ENCODE results near the gene TSPAN1.
A peak's percentile ranks its signal among the peaks of the same experiment; 100 is the strongest.

TSPAN1 gene

GRCh38 chr1:46174448-46175231 is at the start of gene TSPAN1:
Gene TSPAN1, plus strand, starts transcription at chr1:46175087. Its CDS starts 6,021 bp downstream, at chr1:46181108.
- no peak for DNase-seq

GRCh38 chr1:46128344-46128743 is 46.5 kb upstream of the TSPAN1 start:
- DNase-seq = no peak

DNA sequence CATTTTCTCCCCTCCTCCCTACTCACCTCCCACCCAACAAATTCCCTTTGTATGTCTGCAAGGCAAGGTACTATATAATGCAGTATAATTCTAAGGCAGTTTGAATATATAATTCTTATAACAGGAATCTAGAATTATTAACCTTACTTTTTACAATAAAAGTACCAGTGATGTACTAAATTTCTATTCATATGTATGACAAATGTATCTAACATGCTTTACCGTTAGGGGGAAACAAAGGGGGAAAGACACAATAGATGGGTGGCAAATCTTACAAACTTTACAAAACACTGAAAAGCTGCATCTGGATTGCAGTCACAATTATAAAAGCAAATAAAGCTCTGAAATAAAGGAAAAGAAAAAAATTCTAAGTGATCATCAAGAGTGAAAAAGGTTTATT is 44.8 kb upstream of the TSPAN1 start:
- DNase-seq = peak; percentile 34

GRCh38 chr1:46130606-46131005 is 44.3 kb upstream of the TSPAN1 start:
- peak; percentile 32 for DNase-seq

DNA sequence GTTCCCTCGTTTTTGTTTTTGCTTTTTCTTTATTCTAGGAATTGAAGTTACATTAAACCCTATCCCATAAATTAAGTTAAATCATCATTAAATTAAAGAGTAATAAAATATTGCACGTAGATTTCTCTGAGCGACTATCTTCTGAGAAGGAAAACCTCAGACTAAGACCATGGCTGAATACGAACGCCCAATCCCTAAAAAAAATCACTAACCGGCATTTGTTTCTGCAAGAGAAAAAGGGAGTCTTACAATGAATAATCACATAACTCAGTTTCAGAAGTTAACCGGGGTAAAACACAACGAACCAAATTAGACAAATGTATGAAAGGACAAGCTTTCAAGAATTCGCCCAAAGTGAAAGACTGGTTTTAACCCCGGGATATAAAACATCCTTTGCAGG is 43.8 kb upstream of the TSPAN1 start:
- no peak for DNase-seq

GRCh38 chr1:46131712-46132528 is 43.0 kb upstream of the TSPAN1 start:
- peak; percentile 68 for DNase-seq

- peak; percentile 99 for DNase-seq
Measured at GRCh38 chr1:46132529-46133180, 42.2 kb upstream of the TSPAN1 start, which contains the start of gene PIK3R3. Gene PIK3R3, minus strand, starts transcription at chr1:46132629. Its CDS starts 677 bp downstream, at chr1:46131952.

DNA sequence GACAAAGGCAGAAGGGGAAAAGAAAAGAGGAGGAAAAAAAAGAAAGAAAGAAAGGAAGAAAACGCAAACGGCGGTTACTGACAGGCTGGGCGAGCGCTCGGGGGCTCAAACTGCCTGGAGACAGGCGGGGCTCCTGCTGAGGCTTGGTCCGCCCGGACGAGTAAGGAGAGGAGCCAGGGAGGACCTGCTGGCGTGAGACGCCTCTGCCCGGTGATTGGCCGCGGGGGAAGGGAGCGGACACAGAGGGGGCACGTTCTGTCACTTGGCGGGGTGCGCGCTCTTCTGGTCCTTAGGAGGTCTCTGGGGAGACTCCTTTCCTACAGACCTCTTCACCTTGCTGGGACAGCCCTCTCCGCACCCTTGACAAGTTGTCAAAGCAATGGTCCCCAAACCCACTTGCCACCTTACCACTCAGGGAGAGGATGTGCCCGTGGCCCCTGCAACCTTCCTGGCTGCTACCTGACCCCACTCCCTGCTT is 41.7 kb upstream of the TSPAN1 start:
- DNase-seq = no peak

DNA sequence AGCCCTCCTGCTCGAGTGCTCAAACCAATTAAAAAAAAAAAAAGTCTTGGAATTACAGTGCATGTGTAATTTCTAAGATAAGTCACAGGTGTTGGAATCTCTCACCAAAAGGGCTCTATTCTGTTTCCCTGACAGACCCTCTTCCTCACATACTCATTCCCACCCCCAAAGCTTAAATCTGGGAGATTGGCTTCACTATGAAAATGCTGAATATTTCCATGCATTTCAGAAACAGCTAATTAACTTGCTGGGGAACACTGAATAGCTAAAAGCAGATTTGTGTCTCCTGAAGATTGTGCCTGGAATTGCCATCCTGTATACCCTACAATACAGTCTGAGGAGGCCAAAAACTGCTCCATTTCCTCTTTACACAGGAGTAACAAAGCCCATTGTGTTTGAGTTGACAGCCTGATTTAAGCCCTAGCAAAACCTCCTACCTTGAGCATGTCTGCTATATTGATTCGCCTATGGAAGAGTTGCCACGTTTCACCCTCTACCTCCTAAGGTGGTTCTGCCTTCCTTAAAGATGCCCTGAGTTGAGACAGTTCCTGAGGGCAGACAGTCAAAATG is 41.0 kb upstream of the TSPAN1 start:
- DNase-seq = peak; percentile 28

- DNase-seq = peak; percentile 86
Measured at GRCh38 chr1:46134660-46135331, 40.1 kb upstream of the TSPAN1 start.

GRCh38 chr1:46136711-46137110 is 38.2 kb upstream of the TSPAN1 start:
- no peak for DNase-seq

- DNase-seq = no peak
Measured at GRCh38 chr1:46137916-46138315, 37.0 kb upstream of the TSPAN1 start.

- DNase-seq = no peak
Measured at GRCh38 chr1:46148318-46148717, 26.6 kb upstream of the TSPAN1 start.

DNA sequence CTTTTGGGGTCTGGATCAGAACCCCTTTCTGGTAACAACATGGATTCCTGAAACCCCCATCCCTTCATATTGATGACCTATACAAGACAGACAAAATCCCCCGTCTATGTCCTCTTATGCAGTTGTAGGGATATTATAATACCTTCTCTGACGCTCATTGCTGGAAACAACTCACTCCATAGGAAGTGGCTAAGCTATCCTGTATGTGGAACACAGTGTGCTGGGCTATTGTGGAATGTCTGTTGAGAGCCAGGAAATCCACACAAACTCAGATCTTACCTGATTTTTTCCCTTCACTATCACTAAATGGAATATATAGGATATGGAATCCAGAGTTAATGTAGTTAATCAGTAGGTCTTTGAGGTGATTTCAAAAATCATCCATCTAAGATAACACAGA is 24.8 kb upstream of the TSPAN1 start:
- DNase-seq = no peak

DNA sequence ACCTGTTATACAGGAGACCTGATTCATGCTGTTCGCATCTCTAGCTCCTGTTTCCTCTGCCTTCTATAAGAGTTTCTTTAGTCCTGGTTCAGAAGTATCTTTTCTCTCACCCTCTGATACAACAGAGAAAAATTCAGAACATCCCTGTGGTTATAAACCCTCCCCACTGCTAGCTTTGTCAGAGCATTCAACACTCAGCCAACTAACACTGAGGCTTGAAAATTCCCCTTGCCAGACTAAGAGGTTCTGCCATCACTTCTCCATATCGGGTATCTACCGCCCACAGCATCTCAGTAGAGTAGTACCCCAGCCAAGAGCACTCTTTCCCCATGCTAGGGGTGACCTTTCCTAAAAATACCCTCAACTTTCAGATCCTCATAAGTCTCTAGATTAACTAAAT is 22.9 kb upstream of the TSPAN1 start:
- no peak for DNase-seq

DNA sequence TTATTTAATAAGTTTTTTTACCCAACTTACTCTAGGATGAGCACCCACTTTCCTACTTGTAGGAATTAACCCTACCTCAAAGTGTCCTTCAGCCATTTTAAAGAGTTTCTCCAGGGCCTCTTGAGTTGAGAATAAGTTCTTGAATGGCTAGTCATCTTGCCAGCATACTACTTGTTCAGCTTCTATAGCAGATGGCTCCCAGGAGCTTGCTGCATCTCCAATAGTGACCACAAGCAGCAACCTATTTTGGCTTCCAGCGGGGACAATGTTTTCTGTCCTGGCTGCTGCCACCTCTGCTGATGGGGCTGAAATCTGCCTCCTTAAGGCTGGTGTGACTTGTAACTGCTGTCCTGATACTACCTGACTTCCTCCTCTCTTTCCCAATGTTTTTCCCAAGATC is 21.7 kb upstream of the TSPAN1 start:
- DNase-seq = no peak

- no peak for DNase-seq
Measured at GRCh38 chr1:46153732-46154131, 21.2 kb upstream of the TSPAN1 start.

- DNase-seq = no peak
Measured at GRCh38 chr1:46157916-46158311, 17.0 kb upstream of the TSPAN1 start.

DNA sequence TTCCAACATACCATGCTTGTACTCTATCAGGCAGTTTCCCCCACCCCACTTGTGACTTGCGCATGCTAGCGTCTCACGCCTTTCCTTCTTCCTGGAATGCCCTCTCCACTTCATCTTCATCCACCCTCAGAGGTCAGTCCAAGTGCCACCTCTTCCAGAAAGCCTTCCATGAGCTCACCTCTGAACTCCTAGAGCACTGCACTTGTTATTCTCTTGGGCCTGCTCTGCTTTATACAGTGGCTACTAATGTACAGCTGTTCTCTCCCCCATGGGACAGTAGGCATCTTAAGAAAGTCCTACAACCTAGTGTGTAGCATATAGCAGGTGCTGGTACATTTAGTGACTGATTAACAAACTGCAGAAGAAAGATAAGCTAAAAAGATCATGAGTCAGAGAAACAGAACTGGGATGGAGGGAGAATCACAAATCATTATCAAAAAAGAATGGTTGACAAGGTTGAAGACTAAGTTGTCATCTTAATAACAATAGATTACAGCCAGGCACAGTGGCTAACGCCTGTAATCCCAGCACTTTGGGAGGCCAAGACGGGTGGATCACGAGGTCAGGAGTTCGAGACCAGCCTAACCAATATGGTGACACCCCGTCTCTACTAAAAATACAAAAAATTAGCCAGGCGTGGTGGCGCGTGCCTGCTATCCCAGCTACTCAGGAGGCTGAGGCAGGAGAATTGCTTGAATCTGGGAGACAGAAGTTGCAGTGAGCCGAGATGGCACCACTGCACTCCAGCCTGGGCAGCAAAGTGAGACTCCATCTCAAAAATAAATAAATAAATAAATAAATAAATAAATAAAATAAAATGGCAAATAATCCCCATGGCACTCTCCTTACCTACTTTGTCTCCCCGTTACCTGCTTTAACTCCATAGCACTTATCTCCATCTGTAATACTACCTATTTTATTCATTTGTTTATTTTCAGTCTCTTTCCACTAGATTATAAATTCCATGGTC is 16.3 kb upstream of the TSPAN1 start:
- DNase-seq = no peak

- DNase-seq = no peak
Measured at GRCh38 chr1:46159516-46159915, 15.4 kb upstream of the TSPAN1 start.

DNA sequence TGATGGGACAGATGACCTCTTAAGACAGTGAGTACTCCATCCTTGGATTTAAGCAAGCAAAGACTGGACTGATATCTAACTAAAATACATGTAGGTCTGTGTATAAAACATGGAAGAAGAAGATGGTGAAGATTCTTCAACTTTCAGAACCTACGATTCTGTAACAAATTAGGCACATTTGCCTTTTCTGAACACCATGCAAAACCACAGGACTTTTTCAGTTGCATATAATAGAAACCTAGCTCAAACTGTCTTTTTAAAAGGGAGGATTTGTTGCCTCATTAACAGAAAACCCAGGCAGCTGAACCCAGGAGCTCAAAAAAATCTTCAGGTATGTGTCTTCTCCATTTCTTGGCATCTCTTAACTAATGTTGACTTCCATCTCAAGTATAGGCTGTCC is 14.7 kb upstream of the TSPAN1 start:
- no peak for DNase-seq
